GM12801 (cell line): ENCODE measurements around the gene ARHGAP40.

Experiments used
- TF ChIP-seq, protein P1 (sequence below): IDR thresholded peaks from one replicate; pipeline ENCODE4 v1.5.1; 2011; ENCODE audit warnings: control low read depth; ENCODE audit not compliant: insufficient read length; ENCODE audit errors: extremely low read depth

ARHGAP40 gene

GRCh38 chr20:38680500-38681306 lies 79.1 kb downstream of the ARHGAP40 start:
- TF ChIP-seq, protein P1, sequence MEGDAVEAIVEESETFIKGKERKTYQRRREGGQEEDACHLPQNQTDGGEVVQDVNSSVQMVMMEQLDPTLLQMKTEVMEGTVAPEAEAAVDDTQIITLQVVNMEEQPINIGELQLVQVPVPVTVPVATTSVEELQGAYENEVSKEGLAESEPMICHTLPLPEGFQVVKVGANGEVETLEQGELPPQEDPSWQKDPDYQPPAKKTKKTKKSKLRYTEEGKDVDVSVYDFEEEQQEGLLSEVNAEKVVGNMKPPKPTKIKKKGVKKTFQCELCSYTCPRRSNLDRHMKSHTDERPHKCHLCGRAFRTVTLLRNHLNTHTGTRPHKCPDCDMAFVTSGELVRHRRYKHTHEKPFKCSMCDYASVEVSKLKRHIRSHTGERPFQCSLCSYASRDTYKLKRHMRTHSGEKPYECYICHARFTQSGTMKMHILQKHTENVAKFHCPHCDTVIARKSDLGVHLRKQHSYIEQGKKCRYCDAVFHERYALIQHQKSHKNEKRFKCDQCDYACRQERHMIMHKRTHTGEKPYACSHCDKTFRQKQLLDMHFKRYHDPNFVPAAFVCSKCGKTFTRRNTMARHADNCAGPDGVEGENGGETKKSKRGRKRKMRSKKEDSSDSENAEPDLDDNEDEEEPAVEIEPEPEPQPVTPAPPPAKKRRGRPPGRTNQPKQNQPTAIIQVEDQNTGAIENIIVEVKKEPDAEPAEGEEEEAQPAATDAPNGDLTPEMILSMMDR, result no peak

- TF ChIP-seq, protein P1, result no peak
Observed at GRCh38 chr20:38685271-38685670, 83.7 kb downstream of the ARHGAP40 start.

- TF ChIP-seq, protein P1, result no peak
Observed at GRCh38 chr20:38685853-38686473, 84.4 kb downstream of the ARHGAP40 start.

DNA sequence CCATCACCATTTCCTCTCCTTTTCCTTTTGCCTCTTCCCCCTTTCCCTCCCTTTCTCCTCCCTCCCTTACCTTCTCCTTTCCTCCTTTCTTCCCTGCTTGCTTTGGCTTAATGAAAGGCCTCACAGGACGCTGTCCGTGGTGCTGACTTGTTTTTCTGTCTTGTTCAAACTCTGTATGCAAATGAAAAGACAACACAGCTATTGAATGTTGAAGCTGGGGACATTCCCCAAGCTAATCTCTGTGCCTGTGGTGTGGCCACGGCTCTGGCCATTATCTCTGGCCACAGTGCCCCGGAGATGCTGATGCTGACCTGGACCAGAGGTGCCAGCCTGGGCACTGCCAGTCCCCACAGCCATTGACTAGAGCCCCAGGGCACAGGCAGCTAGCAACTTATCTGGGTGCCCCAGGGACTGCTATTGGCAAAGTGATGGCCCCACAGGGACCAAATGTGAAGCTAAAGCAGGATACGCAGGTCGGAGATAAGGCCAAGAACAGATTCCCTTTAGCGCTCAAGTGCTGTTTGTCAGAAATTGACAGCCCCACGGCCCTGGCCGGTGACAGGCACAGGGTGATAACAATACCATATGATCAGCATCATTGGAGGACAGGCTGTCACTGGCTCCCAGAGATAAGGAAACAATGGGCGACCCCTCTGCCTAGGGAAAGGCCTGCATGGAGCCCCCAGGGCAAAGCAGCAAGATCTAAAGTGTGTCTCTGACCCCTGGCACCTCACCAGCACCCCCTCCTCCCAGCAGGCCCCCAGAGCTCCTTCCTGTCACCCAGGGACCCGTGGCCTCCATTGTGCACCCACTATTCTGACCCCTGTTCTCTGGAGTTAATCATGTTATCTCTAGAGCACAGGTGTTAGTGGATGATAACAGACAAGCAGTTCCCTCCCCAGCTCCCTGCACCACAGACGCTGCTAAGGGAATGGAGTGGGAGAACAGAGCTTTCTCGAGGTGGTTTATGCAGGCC lies 91.1 kb downstream of the ARHGAP40 start:
- TF ChIP-seq, protein P1, result no peak

- TF ChIP-seq, protein P1, result no peak
Observed at GRCh38 chr20:38697306-38697705, 95.7 kb downstream of the ARHGAP40 start.

DNA sequence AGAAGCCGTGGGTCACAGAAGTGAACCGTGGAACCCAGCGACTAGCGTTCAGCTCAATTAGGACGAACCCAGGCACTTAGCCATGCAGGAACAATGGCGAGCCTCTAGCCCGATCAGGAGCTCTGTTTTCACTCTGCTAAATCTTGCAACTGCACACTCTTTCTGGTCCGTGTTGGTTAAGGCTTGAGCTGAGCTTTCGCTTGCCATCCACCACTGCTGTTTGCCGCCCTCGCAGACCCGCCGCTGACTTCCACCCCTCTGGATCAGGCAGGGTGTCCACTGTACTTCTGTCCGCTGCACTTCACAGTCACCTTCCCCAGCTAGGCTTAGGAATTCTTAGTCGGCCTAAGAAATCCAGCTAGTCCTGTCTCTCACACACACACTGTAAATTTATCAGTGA lies 96.9 kb downstream of the ARHGAP40 start:
- TF ChIP-seq, protein P1, result no peak

- TF ChIP-seq, protein P1, result no peak
Observed at GRCh38 chr20:38700141-38700540, 98.5 kb downstream of the ARHGAP40 start.
